GM21447 (cell line): ENCODE results near the gene EFCAB6.

Experiments used
- ATAC-seq: cut with Tn5 transposase; IDR thresholded peaks from one replicate; pipeline ENCODE4 v1.9.1; 2021; ENCODE audit not compliant: unreplicated experiment

The EFCAB6 gene, protein sequence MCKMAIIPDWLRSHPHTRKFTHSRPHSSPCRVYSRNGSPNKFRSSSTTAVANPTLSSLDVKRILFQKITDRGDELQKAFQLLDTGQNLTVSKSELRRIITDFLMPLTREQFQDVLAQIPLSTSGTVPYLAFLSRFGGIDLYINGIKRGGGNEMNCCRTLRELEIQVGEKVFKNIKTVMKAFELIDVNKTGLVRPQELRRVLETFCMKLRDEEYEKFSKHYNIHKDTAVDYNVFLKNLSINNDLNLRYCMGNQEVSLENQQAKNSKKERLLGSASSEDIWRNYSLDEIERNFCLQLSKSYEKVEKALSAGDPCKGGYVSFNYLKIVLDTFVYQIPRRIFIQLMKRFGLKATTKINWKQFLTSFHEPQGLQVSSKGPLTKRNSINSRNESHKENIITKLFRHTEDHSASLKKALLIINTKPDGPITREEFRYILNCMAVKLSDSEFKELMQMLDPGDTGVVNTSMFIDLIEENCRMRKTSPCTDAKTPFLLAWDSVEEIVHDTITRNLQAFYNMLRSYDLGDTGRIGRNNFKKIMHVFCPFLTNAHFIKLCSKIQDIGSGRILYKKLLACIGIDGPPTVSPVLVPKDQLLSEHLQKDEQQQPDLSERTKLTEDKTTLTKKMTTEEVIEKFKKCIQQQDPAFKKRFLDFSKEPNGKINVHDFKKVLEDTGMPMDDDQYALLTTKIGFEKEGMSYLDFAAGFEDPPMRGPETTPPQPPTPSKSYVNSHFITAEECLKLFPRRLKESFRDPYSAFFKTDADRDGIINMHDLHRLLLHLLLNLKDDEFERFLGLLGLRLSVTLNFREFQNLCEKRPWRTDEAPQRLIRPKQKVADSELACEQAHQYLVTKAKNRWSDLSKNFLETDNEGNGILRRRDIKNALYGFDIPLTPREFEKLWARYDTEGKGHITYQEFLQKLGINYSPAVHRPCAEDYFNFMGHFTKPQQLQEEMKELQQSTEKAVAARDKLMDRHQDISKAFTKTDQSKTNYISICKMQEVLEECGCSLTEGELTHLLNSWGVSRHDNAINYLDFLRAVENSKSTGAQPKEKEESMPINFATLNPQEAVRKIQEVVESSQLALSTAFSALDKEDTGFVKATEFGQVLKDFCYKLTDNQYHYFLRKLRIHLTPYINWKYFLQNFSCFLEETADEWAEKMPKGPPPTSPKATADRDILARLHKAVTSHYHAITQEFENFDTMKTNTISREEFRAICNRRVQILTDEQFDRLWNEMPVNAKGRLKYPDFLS (N-terminal part only)

GRCh38 chr22:43812149-43812842 lies at the start of gene EFCAB6:
Gene EFCAB6, minus strand, starts transcription at chr22:43812305. Its CDS starts 29,987 bp downstream, at chr22:43782318.
- ATAC-seq: peak; percentile 89

DNA sequence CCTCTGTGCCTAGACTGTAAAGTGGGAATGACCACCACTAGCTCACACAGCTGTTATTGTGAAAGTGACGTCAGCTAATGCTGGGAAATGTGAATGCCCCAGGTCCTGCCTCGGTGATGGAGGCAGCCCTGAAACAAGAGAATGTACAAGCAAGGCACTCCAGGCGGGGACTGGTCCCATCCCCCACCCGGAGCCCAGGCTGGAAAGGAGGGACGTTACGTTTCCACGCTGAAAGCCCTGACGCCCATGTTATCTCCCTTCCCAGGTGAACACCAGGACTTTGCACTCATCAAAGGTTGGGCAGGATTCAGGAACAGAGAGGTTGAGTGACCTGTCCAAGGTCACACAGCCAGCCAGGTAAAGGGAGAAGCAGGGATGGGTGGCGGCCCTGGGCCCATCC lies 49.4 kb upstream of the EFCAB6 start:
- no peak for ATAC-seq

- no peak for ATAC-seq
These were observed 48.7 kb upstream of the EFCAB6 start for GRCh38 chr22:43860831-43861230.

- ATAC-seq: no peak
These were observed 48.0 kb upstream of the EFCAB6 start for GRCh38 chr22:43860126-43860525.

DNA sequence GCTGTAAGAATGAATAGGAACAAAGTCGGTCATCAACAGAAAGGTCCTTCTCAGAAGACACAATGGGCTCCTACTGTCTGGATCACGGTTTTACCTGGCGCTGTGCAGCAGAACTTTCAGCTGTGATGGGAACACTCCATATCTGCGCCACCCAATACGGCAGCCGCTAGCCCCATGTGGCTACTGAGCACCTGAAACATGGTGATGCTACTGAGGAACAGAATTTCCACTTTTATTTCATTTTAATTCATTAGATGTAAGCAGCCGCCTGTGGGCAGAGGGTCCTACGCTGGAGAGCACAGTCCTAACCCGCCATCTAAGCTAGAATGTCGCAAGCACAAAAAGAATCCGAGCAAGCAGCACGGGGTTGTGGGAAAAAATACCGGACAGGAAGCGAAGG lies 47.5 kb upstream of the EFCAB6 start:
- ATAC-seq: no peak

DNA sequence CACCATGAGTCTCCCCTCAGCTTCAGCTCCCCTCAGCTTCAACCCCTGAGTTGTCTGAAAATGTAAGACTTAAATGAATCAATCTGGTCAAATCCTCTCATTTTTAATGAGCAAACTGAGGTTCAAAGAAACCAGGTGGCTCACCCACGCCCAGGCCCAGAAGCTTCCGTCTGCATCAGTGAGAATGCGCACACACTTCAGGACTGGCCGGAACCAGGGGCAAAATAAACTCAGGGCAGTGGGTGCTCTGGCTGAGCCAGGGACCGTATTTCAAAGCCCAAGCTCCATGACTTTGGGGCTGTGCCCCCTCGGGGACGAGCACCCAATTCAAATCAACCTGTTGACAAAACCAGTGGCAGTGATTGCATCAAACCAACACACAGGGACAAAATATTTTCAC lies 47.1 kb upstream of the EFCAB6 start:
- no peak for ATAC-seq

DNA sequence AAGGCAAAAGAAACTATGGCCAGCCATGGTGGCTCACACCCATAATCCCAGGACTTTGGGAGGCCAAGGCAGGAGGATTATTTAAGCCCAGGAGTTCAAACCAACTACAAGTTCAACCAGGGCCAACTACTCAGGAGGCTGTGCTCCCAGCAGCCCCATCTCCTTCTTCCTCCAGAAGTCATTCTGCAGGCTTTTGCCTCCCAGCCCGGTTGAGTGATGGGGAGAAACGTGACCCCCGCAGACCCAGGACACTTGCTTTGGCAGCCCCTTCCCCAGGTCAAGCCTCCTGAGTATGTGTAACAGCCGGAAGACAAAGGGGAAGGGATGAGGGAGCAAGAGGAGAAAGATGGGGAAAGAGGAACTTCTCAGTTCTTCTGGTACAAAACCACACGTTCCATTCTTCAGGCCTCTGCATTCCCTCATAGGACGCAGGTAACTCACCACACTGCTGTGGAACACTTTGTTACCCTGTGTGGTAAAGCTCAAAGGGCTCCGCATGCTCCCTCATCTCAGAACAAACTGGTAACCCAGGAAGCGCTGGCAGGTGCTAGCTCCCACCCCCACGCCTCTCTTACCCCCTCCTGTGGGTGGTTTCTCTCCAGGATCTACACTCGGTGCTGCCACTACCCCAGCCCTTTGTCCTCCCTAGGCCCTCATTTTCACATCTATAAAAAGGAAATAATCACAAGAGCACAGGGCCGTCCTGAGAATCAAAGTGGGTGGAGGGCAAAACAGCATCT lies 46.2 kb upstream of the EFCAB6 start:
- ATAC-seq: no peak

GRCh38 chr22:43857367-43857766 lies 45.3 kb upstream of the EFCAB6 start:
- ATAC-seq: no peak

- ATAC-seq: no peak
These were observed 43.3 kb upstream of the EFCAB6 start for GRCh38 chr22:43855431-43855830.

DNA sequence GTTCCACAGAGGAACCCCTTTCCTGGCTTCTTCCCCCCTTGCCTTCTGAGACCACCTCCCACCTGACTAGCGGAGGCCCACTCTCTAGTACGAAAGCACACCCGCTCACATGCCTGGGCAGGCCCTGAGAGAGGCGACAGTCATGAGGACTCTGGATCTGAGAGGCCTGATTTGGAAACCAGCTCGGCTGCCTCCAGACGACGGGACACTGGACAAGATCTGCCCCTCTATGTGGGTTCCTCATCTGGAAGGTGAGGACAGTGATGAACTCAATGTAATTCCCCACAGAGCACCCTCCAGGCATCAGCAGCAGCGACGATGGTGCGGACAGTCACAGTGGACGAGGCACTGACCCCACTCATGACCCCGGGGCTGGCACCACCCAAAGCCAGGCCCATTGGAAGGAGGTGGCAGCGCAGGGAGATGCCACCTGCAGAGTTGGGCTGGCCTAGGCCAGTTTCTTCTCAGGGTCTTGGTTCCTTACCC lies 42.7 kb upstream of the EFCAB6 start:
- ATAC-seq: no peak

- no peak for ATAC-seq
These were observed 42.1 kb upstream of the EFCAB6 start for GRCh38 chr22:43854121-43854785.

DNA sequence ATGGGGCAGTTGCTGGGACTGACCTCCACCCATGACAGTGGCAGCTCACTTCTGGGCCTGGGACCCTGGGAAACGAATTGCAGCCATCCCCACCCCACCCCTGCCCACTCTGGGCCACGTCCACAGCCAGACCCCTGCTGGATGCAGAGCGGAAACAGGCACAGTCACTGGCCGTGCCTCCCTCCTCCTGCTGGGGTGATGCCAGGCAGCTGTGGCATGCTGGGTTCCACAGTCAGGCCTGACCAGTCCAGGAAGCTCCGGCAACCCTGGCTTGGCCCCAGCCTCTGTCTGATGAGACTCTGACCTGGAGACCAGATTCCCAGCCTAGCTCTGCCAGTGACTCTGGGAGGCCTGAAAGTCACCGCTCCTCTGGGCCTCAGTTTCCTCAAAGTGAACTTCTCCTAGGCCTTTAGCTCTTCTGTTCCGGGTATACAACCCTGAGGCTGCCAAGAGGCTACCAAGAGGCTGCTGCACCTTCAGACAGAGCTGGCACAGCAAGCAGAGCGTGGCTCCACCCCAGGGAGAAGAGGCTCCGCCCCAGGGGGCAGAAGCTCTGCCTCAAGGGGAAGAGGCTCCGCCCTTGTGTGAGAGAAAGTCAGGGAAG lies 41.3 kb upstream of the EFCAB6 start:
- ATAC-seq: no peak

DNA sequence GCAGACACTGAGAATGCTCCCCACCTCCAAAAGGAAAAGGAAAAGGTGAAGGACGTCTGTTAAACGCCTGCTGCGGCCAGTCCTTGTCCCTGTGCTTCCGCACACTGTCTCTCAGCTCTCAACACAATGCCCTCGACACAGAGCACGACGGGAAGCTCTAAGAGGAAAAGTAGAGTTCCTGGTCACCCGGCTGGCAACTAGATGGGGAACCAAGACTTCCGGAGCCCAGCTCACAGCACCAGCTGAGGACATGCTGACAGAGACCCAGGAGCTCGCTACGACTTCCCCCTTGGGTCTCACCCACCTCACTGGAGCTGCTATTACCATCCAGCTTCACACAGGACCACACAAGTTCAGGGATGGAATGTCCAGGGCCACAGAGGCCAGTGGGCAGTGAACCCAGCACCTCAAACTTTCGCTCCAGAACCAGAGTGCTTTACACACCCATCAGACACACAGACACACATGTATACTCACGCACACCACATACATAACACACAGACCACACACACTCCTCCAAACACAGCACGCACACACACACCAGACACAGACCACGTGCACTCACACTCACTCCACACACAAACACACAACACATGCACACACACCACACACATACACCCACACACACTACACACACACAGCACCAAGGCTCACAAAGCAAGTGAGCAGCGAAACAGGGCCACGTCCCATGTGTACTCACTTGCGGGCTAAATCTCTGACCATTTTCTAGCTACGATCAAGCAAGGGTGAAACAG lies 40.6 kb upstream of the EFCAB6 start:
- ATAC-seq: no peak

DNA sequence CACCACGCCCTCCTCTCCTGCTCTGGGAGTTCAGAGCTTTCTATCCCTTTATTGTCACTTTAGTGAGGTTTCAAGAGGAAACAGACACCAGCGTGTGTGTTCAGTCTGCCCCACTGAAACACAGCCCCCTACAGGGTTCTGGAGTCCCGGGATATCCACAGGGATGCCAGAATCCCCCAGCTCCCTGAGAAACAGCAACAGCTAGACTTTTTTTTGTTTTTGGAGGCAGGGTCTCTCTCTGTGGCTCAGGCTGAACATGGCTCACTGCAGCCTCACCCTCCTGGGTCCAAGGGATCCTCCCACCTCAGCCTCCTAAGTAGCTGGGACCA lies 39.8 kb upstream of the EFCAB6 start:
- no peak for ATAC-seq

DNA sequence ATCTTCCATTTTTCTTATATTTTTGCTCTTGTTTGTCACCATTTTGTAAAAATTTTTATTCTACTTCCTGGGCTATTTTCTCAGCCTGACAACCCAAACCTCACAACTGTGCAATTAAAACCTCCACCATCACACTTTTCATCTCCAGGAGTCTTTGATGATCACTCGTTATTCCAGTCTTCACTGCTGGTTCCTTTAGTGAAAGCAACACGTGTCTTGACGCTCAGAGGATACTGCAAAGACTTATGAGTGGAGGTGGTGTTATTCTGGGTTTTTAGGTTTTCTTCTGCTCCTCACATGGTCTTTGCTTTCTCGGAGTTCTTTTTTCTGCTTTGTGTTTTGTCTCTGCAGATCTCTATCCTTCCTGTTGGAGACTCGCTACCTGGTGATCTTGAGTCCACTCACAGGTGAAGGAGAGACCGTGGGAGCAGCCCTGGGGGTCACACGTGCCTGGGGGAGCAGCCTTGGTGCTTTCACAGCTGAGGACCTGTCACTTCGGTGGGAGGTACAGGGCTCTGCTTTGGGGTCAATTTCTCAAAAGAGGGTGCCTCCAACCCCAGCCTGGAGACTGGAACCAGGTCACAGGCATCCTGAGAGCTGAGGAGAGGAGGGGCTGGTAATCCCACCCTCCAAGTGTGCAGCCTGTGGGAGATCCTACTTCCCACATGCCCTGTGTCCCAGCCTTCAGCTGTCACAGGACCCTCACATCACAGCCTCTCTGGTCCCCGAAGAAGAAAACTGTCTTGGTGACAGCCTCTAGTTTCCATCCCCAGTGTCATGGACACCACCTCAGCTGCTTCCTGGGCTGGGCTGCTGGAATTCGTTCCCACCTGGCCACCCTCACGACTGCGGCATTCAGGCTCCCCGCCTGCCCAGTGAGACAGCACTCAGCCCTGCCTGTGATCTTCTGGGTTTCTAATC lies 39.2 kb upstream of the EFCAB6 start:
- ATAC-seq: no peak

DNA sequence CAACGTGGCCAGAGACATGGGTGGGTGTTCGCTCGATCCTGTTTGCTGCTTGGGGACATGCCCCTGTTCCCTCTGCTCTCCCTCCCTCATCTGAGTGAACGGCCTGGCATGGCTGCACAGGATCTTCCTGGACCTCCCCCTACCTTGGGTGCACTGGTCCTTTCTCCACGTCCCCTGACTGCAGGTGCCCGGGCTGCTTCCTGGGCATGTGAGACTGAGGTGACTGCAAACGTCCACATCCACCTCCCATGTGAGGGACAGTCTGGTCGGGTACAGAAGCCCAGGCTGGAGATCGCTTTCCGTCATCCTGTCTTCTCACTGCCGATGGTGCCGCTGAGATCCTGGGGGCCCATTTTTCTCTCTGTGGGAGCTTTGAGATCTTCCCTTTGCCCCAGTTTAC lies 38.4 kb upstream of the EFCAB6 start:
- ATAC-seq: no peak

DNA sequence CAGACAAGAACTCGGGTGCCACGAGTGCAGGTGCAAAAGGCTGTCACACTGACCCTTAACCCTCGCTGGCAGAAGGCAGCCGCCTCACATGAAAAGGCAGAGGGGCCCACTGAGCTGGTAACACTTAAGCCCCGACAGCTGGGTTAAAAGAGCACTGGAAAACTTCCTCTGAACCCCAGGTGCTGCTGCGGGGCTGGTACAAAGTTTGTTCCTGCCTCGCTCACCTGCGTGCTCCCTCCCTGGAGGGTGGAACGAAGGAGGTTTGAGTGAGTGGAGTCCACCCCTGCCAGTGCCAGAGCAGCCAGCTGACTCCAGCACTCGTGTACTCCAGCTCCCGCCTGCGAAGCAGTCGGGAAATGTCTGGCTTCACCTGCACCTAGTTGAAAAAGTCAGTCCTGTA lies 37.6 kb upstream of the EFCAB6 start:
- no peak for ATAC-seq
